ENCODE results near the gene MYH16.
A peak's percentile ranks its signal among the peaks of the same experiment; 100 is the strongest.
"Not testable (repeated sequence)": the region's sequence is repeated elsewhere in the genome, so short reads cannot be mapped to it uniquely, and the experiment has no call there.

MYH16 gene

DNA sequence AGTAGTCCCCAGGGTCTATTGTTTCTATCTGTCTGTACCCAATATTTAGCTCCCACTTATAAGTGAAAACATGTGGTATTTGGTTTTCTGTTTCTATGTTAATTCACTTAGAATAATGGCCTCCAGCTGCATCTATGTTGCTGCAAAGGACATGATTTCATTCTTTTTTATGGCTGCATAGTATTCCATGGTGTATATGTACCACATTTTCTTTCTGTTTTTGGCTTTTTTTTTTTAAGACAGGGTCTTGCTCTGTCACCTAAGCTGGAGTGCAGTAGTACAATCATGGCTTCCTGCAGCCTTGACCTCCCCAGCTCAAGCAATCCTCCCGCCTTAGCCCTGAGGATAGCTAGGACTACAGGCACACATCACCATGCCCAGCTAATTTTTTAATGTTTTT is 34.8 kb upstream of the MYH16 start:
- not testable (repeated sequence) for H3K4ac ChIP-seq (ENCODE audit: low read length); H2BK5ac ChIP-seq (ENCODE audit: low read length); H3K4me2 ChIP-seq (ENCODE audit: insufficient read depth, low read length, poor library complexity, severe bottlenecking); H3K27me3 ChIP-seq (ENCODE audit: control insufficient read depth in 3 of 3, insufficient read depth in 3 of 3, low read depth in 1 of 3, low read length in 3 of 3); H3K79me1 ChIP-seq (ENCODE audit: low read depth, low read length); H2AK5ac ChIP-seq (ENCODE audit: low read depth, low read length); H4K91ac ChIP-seq (ENCODE audit: low read depth, low read length, poor library complexity); H2BK12ac ChIP-seq (ENCODE audit: low read length); DNase-seq (ENCODE audit: low spot score); H3K14ac ChIP-seq (ENCODE audit: low read length); H3K27ac ChIP-seq (replicated peaks; ENCODE audit: low read length); H3K18ac ChIP-seq (ENCODE audit: low read length); H4K8ac ChIP-seq (ENCODE audit: low read depth, low read length); H3K23ac ChIP-seq (ENCODE audit: low read depth, low read length, poor library complexity); H2BK120ac ChIP-seq (ENCODE audit: low read depth, low read length); H2AFZ ChIP-seq (ENCODE audit: low read length); H3K36me3 ChIP-seq (replicated peaks in 1 of 2; ENCODE audit: control insufficient read depth in 2 of 2, insufficient read depth in 2 of 2, low read length in 2 of 2); H3K4me3 ChIP-seq (ENCODE audit: low read length in 2 of 2); H3K9me3 ChIP-seq (replicated peaks in 1 of 2; ENCODE audit: control insufficient read depth in 2 of 2, insufficient read depth in 1 of 2, low read depth in 1 of 2, low read length in 2 of 2); H2BK15ac ChIP-seq (ENCODE audit: low read length); H3K4me1 ChIP-seq (ENCODE audit: control insufficient read depth in 2 of 2, insufficient read depth in 1 of 2, low read depth in 1 of 2, low read length in 2 of 2); H3K9ac ChIP-seq (ENCODE audit: low read depth, low read length, poor library complexity)
- no CpG with 5 or more reads among the region's 1 CpG for WGBS, 2 donors (ENCODE audit: extremely low coverage in 2 of 2, insufficient read length in 2 of 2, insufficient replicate concordance in 1 of 2)

DNA sequence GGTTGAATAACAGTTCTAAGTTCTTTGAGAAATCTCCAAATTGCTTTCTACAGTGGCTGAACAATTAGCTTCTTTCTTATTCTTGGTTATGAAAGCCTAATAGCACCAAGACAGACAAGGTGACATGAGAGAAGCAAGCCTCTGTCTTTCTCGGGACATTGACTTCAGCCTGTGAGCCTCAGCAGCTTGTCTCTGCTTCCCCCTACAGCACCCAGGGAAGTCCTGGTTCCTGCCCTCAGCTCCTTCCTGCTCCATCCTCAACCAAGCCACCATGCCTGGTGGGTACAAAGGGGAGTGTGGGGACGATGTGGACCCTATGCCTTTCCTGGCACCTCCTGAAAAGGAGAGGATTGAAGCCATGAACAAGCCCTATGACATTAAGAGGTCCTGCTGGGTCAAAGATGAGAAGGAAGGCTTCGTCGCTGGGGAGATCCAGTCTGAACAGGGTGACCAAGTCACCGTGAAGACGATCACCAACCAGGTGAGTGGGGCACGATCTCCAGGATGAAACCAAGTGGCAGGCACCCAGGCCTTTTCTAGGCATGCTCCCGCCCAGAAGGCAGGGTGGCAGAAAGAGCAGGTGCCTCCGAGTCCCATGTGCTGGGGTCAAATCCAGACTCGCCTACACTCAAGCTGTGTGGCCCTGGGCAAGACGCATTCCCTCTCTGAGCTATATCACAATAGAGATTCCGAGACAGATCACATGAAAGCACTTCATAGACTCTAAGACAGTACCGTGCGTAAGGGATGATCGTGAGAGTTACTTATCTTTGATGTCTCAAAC is 33.9 kb upstream of the MYH16 start:
- Histone ChIP-seq H3K79me1 (ENCODE audit: low read depth, low read length) (no peaks in the 10 kb centered on the region), H3K4ac (ENCODE audit: low read length) (no peak overlapping the region), H3K9me3 (replicated peaks in 1 of 2; ENCODE audit: control insufficient read depth in 2 of 2, insufficient read depth in 1 of 2, low read depth in 1 of 2, low read length in 2 of 2) (peaks cover 0 to 3% of the 10 kb centered on the region in 2 donors), H4K8ac (ENCODE audit: low read depth, low read length) (no peak overlapping the region), H3K18ac (ENCODE audit: low read length) (no peak overlapping the region), H2BK12ac (ENCODE audit: low read length) (no peak overlapping the region), H2AK5ac (ENCODE audit: low read depth, low read length) (no peak overlapping the region), H4K91ac (ENCODE audit: low read depth, low read length, poor library complexity) (no peak overlapping the region), H3K27me3 (ENCODE audit: control insufficient read depth in 3 of 3, insufficient read depth in 3 of 3, low read depth in 1 of 3, low read length in 3 of 3) (no peaks in the 10 kb centered on the region), H3K9ac (ENCODE audit: low read depth, low read length, poor library complexity) (no peak overlapping the region), H3K14ac (ENCODE audit: low read length) (no peak overlapping the region), H3K27ac (replicated peaks; ENCODE audit: low read length) (no peak overlapping the region), H2BK120ac (ENCODE audit: low read depth, low read length) (no peak overlapping the region), H3K36me3 (replicated peaks in 1 of 2; ENCODE audit: control insufficient read depth in 2 of 2, insufficient read depth in 2 of 2, low read length in 2 of 2) (no peaks in the 10 kb centered on the region), H2BK5ac (ENCODE audit: low read length) (no peak overlapping the region), H3K4me1 (ENCODE audit: control insufficient read depth in 2 of 2, insufficient read depth in 1 of 2, low read depth in 1 of 2, low read length in 2 of 2) (no peaks in the 10 kb centered on the region), H3K4me2 (ENCODE audit: insufficient read depth, low read length, poor library complexity, severe bottlenecking) (no peak overlapping the region), H3K4me3 (ENCODE audit: low read length in 2 of 2) (peak overlapping the region in 1 of 2 donors; percentile 9), H3K23ac (ENCODE audit: low read depth, low read length, poor library complexity) (no peak overlapping the region), H2AFZ (ENCODE audit: low read length) (no peak overlapping the region), H2BK15ac (ENCODE audit: low read length) (no peak overlapping the region)
- WGBS, 2 donors (ENCODE audit: extremely low coverage in 2 of 2, insufficient read length in 2 of 2, insufficient replicate concordance in 1 of 2), result no CpG with 5 or more reads among the region's 15 CpGs
- DNase-seq (ENCODE audit: low spot score), result no peak

DNA sequence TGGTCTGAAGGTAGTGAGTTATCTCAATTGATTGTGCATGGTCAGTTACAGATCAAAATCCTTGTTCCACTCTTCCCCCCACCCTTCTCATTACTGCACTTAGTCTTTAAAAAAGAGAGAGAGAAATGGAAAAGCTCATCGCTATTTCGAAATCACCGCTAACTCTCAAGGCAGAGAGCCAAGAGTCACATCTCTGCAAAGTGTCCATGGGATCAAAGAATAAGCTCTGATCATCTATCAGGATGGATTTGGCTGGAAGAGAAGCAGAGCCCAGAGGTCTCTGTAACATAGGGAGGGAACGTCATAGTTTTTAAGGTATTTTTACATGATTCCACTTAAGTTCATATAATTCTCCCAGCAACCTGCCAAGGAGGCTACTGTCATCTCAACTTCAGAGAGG is 30.0 kb upstream of the MYH16 start:
- no peak overlapping the region for H3K23ac ChIP-seq (ENCODE audit: low read depth, low read length, poor library complexity)
- H3K4ac ChIP-seq (ENCODE audit: low read length), result no peak overlapping the region
- H4K91ac ChIP-seq (ENCODE audit: low read depth, low read length, poor library complexity), result no peak overlapping the region
- no peak overlapping the region for H3K4me3 ChIP-seq (ENCODE audit: low read length in 2 of 2)
- no peak overlapping the region for H4K8ac ChIP-seq (ENCODE audit: low read depth, low read length)
- H2BK120ac ChIP-seq (ENCODE audit: low read depth, low read length), result peak overlapping the region; percentile 22
- no peaks in the 10 kb centered on the region for H3K79me1 ChIP-seq (ENCODE audit: low read depth, low read length)
- H2BK12ac ChIP-seq (ENCODE audit: low read length), result no peak overlapping the region
- peaks cover 0 to under 1% (median 0%) of the 10 kb centered on the region in 3 experiments for H3K27me3 ChIP-seq (ENCODE audit: control insufficient read depth in 3 of 3, insufficient read depth in 3 of 3, low read depth in 1 of 3, low read length in 3 of 3)
- no peaks in the 10 kb centered on the region for H3K36me3 ChIP-seq (replicated peaks in 1 of 2; ENCODE audit: control insufficient read depth in 2 of 2, insufficient read depth in 2 of 2, low read length in 2 of 2)
- no peaks in the 10 kb centered on the region for H3K9me3 ChIP-seq (replicated peaks in 1 of 2; ENCODE audit: control insufficient read depth in 2 of 2, insufficient read depth in 1 of 2, low read depth in 1 of 2, low read length in 2 of 2)
- no peak for DNase-seq (ENCODE audit: low spot score)
- no peaks in the 10 kb centered on the region for H3K4me1 ChIP-seq (ENCODE audit: control insufficient read depth in 2 of 2, insufficient read depth in 1 of 2, low read depth in 1 of 2, low read length in 2 of 2)
- no peak overlapping the region for H3K9ac ChIP-seq (ENCODE audit: low read depth, low read length, poor library complexity)
- no peak overlapping the region for H2BK15ac ChIP-seq (ENCODE audit: low read length)
- no CpG with 5 or more reads among the region's 4 CpGs for WGBS, 2 donors (ENCODE audit: extremely low coverage in 2 of 2, insufficient read length in 2 of 2, insufficient replicate concordance in 1 of 2)
- H2AFZ ChIP-seq (ENCODE audit: low read length), result no peak overlapping the region
- no peak overlapping the region for H2AK5ac ChIP-seq (ENCODE audit: low read depth, low read length)
- no peak overlapping the region for H3K14ac ChIP-seq (ENCODE audit: low read length)
- no peak overlapping the region for H3K27ac ChIP-seq (replicated peaks; ENCODE audit: low read length)
- H3K18ac ChIP-seq (ENCODE audit: low read length), result no peak overlapping the region
- no peak overlapping the region for H3K4me2 ChIP-seq (ENCODE audit: insufficient read depth, low read length, poor library complexity, severe bottlenecking)
- no peak overlapping the region for H2BK5ac ChIP-seq (ENCODE audit: low read length)

DNA sequence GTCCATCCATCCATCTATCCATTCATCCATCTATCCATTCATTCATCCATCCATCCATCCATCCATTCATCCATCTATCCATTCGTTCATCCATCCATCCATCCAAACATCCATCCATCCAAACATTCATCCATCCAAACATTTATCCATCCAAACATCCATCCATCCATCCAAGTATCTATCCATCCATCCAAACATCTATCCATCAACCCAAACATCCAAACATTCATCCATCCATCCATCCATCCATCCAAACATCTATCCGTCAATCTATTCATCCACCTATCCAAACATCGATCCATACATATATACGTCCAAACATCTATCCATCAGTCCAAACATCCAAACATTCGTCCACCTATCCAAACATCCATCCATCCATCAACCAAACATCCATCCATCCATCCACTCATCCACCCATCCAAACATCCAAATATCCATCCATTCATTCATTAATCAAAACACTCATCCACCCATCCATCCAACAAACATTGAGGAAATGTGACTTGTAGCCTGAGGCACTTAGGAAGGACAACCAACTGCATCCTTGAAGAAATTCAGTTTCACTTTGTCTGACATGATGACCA is 28.8 kb upstream of the MYH16 start:
- Histone ChIP-seq H2AK5ac (ENCODE audit: low read depth, low read length) (no peak overlapping the region), H3K4me2 (ENCODE audit: insufficient read depth, low read length, poor library complexity, severe bottlenecking) (no peak overlapping the region), H3K4me3 (ENCODE audit: low read length in 2 of 2) (no peak overlapping the region), H2AFZ (ENCODE audit: low read length) (no peak overlapping the region), H3K4me1 (ENCODE audit: control insufficient read depth in 2 of 2, insufficient read depth in 1 of 2, low read depth in 1 of 2, low read length in 2 of 2) (no peaks in the 10 kb centered on the region), H2BK12ac (ENCODE audit: low read length) (no peak overlapping the region), H3K27me3 (ENCODE audit: control insufficient read depth in 3 of 3, insufficient read depth in 3 of 3, low read depth in 1 of 3, low read length in 3 of 3) (peaks cover 0 to 2% (median 0%) of the 10 kb centered on the region in 3 experiments), H3K14ac (ENCODE audit: low read length) (no peak overlapping the region), H3K27ac (replicated peaks; ENCODE audit: low read length) (no peak overlapping the region), H4K8ac (ENCODE audit: low read depth, low read length) (no peak overlapping the region), H3K18ac (ENCODE audit: low read length) (no peak overlapping the region), H2BK5ac (ENCODE audit: low read length) (no peak overlapping the region), H3K9ac (ENCODE audit: low read depth, low read length, poor library complexity) (no peak overlapping the region), H3K23ac (ENCODE audit: low read depth, low read length, poor library complexity) (no peak overlapping the region), H3K4ac (ENCODE audit: low read length) (no peak overlapping the region), H3K9me3 (replicated peaks in 1 of 2; ENCODE audit: control insufficient read depth in 2 of 2, insufficient read depth in 1 of 2, low read depth in 1 of 2, low read length in 2 of 2) (no peaks in the 10 kb centered on the region), H2BK15ac (ENCODE audit: low read length) (no peak overlapping the region), H3K36me3 (replicated peaks in 1 of 2; ENCODE audit: control insufficient read depth in 2 of 2, insufficient read depth in 2 of 2, low read length in 2 of 2) (no peaks in the 10 kb centered on the region), H2BK120ac (ENCODE audit: low read depth, low read length) (no peak overlapping the region), H3K79me1 (ENCODE audit: low read depth, low read length) (no peaks in the 10 kb centered on the region), H4K91ac (ENCODE audit: low read depth, low read length, poor library complexity) (no peak overlapping the region)
- WGBS, 2 donors (ENCODE audit: extremely low coverage in 2 of 2, insufficient read length in 2 of 2, insufficient replicate concordance in 1 of 2), result 100% methylated on average over 5 of the region's 5 CpGs
- no peak for DNase-seq (ENCODE audit: low spot score)
